Thymus (tissue), 11 donors: ENCODE measurements around the gene AFF1. TPM values are rescaled to one million over a fixed set of nuclear protein-coding genes. Genes with fewer than 3 reads are reported as not detected.
"Not testable (repeated sequence)": the region's sequence is repeated elsewhere in the genome, so short reads cannot be mapped to it uniquely, and the experiment has no call there.

Experiments
- DNase-seq, 9 donors: peaks; one replicate each; pipeline ENCODE4 v3.0.0-alpha.2; 2013; ENCODE audit warnings: low spot score in 9 of 9, low read depth in 6 of 9, missing footprints in 1 of 9
- H3K27ac ChIP-seq, 2 donors: one replicate each; pipeline ENCODE4 v1.5.1; 2013; ENCODE audit warnings: control low read depth in 1 of 2, low read depth in 1 of 2, low read length in 1 of 2, mild to moderate bottlenecking in 1 of 2, moderate library complexity in 1 of 2
- H3K27me3 ChIP-seq, 2 donors: one replicate each; pipeline ENCODE4 v1.5.1; 2013; ENCODE audit warnings: low read length in 1 of 2; ENCODE audit not compliant: control insufficient read depth in 2 of 2, insufficient read depth in 1 of 2
- H3K36me3 ChIP-seq, 2 donors: one replicate each; pipeline ENCODE4 v1.5.1; 2013; ENCODE audit warnings: low read length in 1 of 2, mild to moderate bottlenecking in 1 of 2, moderate library complexity in 1 of 2; ENCODE audit not compliant: control insufficient read depth in 2 of 2, insufficient read depth in 2 of 2
- H3K4me1 ChIP-seq, 2 donors: one replicate each; pipeline ENCODE4 v1.5.1; 2013; ENCODE audit warnings: low read length in 2 of 2; ENCODE audit not compliant: control insufficient read depth in 2 of 2, insufficient read depth in 2 of 2
- H3K4me3 ChIP-seq, 2 donors: one replicate each; pipeline ENCODE4 v1.5.1; 2013; ENCODE audit warnings: low read length in 2 of 2, control low read depth in 1 of 2, mild to moderate bottlenecking in 1 of 2
- H3K9me3 ChIP-seq, 2 donors: one replicate each; pipeline ENCODE4 v1.5.1; 2013; ENCODE audit warnings: low read length in 1 of 2, mild to moderate bottlenecking in 1 of 2; ENCODE audit not compliant: control insufficient read depth in 2 of 2, insufficient read depth in 1 of 2
- WGBS: extraction: QIAGEN DNeasy Blood & Tissue Kit; methylation state at CpG from one replicate; pipeline ENCODE4 v1.1.7; 2013; 5-methylcytosine and 5-hydroxymethylcytosine counted together
- polyA plus RNA-seq: library from polyadenylated mRNA; stranded (reverse); fragments of 200-250 nt; gene quantifications from one replicate; pipeline ENCODE4 v1.2.3, GENCODE V29; 2013
- total RNA-seq: library from RNA; stranded (reverse); fragments of 120-200 nt; gene quantifications from one replicate; pipeline ENCODE4 v1.2.4, GENCODE V29; 2013
- donor health status: healthy.

The AFF1 gene
- total and polyA plus RNA-seq, 2 donors: 12.3 to 13.3 TPM

DNA sequence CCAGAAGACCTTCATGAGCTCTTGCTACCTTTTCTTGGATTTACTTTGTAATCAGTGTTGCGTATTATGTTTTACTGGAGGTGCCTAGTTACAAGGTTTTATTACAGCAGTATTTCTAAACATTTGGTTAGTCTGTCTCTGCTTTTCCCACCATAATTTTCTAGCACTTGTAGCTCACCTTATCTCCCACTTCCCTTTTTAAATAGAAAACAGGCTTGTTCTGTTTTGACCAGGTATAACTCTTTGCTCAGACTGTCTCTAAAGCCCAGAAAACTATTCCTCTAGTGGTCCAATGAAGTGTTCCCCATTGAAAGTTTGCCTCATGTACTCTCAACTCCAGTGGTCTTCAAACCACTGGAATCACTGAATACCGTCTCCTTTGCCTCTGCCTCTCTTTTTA is 43.9 kb downstream of the AFF1 start:
- H3K4me3 ChIP-seq: no peak overlapping the region
- H3K27me3 ChIP-seq: no peaks in the 10 kb centered on the region
- H3K36me3 ChIP-seq: peaks cover 0 to 4% of the 10 kb centered on the region in 2 donors
- H3K4me1 ChIP-seq: peaks cover 5 to 39% of the 10 kb centered on the region in 2 donors
- peaks cover 0 to 4% of the 10 kb centered on the region in 2 donors for H3K9me3 ChIP-seq
- DNase-seq: no peak
- H3K27ac ChIP-seq: no peak overlapping the region
- 51% methylated on average over 2 of the region's 2 CpGs for WGBS

DNA sequence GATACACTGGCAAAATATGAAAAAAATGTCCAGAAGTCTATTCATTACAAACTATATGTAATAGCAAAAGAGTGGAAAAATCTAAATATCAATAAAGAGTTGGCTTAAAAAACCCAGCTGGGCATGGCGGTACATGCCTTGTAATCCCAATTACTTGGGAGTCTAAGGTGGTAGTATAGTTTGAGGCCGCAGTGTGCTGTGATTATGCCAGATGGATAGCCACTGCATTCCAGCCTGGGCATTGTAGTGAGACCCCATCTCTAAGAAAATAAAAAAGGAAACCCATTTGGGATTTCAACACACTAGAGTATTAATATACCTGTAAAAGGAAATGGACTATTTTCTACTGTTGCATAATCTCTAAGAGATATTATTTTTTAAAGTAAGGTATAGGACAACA is 45.4 kb downstream of the AFF1 start:
- Histone ChIP-seq H3K4me1 (peaks cover 5 to 28% of the 10 kb centered on the region in 2 donors), H3K36me3 (peaks cover 0 to 4% of the 10 kb centered on the region in 2 donors), H3K4me3 (no peak overlapping the region), H3K9me3 (peaks cover 0 to 4% of the 10 kb centered on the region in 2 donors), H3K27ac (no peak overlapping the region), H3K27me3 (no peaks in the 10 kb centered on the region)
- no peak for DNase-seq
- 97% methylated on average over 2 of the region's 2 CpGs for WGBS

DNA sequence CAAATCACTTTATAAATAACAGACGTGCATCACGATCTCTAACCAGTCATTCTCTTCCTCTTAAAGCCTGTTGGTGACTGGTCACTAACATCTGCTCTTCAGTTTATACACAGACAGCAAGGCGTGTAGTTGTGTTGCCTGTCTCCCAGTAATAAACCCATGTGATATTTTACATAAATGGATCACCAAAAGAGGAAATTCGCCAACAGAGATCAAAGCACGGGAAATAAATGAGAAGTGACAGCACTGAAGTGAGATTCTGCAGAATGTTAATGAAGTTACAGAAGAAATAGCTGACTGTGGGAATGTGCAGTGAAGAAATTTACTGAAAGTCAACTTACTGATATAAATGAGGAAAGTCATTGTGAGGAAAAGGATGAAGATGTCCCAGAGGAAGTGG is 47.0 kb downstream of the AFF1 start:
- H3K4me3 ChIP-seq: no peak overlapping the region
- peak in 1 of 9 donors; percentile 59 for DNase-seq
- peaks cover 0 to 4% of the 10 kb centered on the region in 2 donors for H3K36me3 ChIP-seq
- WGBS: 13% methylated on average over 5 of the region's 5 CpGs
- peak overlapping the region in 1 of 2 donors; percentile 26 for H3K27ac ChIP-seq
- no peaks in the 10 kb centered on the region for H3K27me3 ChIP-seq
- H3K4me1 ChIP-seq: peaks cover 5 to 23% of the 10 kb centered on the region in 2 donors
- peaks cover 0 to 4% of the 10 kb centered on the region in 2 donors for H3K9me3 ChIP-seq

DNA sequence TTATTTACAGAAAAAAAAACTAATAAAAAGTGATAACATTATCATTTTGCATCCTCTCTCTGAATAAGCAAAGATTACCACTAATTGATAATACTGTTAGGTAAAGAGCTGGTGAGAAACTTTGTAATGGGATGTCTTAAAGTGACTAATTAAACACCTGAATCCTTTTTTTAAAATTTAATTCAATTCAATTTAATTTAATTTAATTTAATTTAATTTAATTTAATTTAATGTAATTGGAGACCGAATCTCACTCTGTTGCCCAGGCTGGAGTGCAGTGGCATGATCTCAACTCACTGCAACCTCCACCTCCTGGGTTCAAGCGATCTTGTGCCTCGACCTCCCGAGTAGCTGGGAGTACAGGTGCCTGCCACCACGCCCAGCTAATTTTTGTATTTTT is 51.0 kb downstream of the AFF1 start:
- H3K9me3 ChIP-seq, H3K27me3 ChIP-seq, H3K4me3 ChIP-seq, DNase-seq, H3K27ac ChIP-seq, H3K36me3 ChIP-seq: not testable (repeated sequence)
- peaks cover 5 to 16% of the 10 kb centered on the region in 2 donors for H3K4me1 ChIP-seq
- 98% methylated on average over 5 of the region's 5 CpGs for WGBS

DNA sequence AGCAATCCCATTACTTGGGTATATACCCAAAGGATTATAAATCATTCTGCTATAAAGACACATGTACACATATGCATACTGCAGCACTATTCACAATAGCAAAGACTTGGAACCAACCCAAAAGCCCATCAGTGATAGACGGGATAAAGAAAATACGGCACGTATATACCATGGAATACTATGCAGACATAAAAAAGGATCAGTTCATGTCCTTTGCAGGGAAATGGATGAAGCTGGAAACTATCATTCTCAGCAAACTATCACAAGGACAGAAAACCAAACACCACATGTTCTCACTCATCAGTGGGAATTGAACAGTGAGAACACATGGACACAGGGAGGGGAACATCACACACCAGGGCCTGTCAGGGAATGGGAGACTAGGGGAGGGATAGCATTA is 54.8 kb downstream of the AFF1 start:
- H3K36me3 ChIP-seq, H3K27ac ChIP-seq, H3K4me1 ChIP-seq, H3K9me3 ChIP-seq, H3K4me3 ChIP-seq, DNase-seq, H3K27me3 ChIP-seq: not testable (repeated sequence)
- WGBS: 98% methylated on average over 3 of the region's 3 CpGs

DNA sequence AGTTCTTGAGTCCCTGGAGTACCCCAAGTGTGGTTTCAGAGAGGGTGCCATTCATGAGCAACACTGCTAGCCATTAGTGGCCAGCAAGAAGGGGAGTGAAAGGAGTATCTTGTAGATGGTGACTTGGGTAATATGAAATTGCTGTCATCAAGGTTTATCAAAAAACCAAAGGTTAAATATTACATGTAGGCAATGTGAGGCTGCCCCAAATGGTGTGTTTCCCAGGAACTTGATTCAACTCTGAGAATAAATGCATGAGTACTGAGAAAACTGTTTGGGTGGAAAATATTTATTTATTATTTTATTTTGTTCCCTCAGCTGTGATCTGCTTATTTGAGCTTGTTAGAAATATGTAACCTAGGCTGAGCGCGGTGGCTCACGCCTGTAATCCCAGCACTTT is 55.7 kb downstream of the AFF1 start:
- no peak overlapping the region for H3K4me3 ChIP-seq
- no peaks in the 10 kb centered on the region for H3K36me3 ChIP-seq
- peaks cover 5 to 13% of the 10 kb centered on the region in 2 donors for H3K4me1 ChIP-seq
- no peak overlapping the region for H3K27ac ChIP-seq
- no peaks in the 10 kb centered on the region for H3K27me3 ChIP-seq
- DNase-seq: no peak
- over 99% methylated on average over 3 of the region's 3 CpGs for WGBS
- H3K9me3 ChIP-seq: no peaks in the 10 kb centered on the region

DNA sequence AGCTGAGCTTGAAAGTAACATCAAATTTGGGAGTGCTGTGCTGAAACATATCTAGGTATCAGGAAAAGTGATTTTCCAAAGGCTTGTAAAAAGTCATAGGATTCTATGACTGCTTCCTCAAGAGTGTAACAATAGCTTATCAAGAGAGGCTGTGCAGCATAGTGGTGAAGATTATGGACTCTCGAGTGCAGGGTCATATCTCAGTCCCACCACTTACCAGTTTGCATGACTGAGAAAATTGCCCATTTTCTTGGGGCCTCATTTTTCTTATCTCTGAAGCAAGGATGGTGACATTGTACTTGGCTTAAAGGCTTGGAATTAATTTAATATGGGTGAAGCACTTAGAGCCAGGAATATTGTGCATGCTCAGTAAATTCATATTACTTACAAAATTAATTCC is 57.2 kb downstream of the AFF1 start:
- Histone ChIP-seq H3K27ac (no peak overlapping the region), H3K36me3 (no peaks in the 10 kb centered on the region), H3K9me3 (no peaks in the 10 kb centered on the region), H3K4me1 (peaks cover 5 to 13% of the 10 kb centered on the region in 2 donors), H3K27me3 (no peaks in the 10 kb centered on the region), H3K4me3 (no peak overlapping the region)
- no peak for DNase-seq
- 93% methylated on average over 1 of the region's 1 CpG for WGBS

DNA sequence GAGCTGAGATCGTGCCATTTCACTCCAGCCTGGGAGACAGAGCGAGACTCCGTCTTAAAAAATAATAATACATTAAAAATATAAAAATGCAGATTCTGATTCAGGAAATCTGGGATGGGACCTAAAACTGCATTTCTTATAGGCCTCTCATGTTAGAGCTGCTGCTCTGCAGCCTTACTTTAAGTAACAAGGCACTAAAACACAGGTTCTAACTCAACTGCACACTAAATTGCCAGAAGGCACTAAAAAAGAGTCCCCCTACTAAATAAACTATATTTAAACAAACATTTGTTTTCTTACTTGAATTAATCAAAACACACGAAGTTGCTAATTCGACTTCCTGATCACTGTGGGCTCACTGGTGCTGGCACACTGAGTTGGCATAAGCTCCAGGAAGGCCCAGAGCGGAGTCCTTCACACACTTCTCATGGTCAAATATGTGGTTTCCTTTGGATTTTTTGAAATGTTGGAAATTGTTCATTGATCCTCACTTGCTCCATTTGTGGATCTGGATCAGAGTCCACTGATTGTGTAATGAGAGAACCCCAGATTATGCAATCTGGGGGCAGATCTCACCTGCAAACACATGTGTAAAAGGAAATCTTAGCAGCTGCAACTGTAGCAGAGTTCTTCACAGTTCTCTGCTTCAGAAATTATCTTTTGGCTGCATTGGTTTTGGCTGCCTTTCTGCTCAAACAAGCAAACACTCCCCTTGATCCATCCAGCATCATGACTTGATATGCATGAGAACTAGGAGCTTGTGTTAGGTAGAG is 59.3 kb downstream of the AFF1 start:
- DNase-seq: no peak
- H3K9me3 ChIP-seq: no peaks in the 10 kb centered on the region
- 89% methylated on average over 6 of the region's 6 CpGs for WGBS
- peak overlapping the region in 1 of 2 donors; percentile 45 for H3K27ac ChIP-seq
- H3K4me3 ChIP-seq: no peak overlapping the region
- peaks cover 10 to 17% of the 10 kb centered on the region in 2 donors for H3K4me1 ChIP-seq
- H3K27me3 ChIP-seq: no peaks in the 10 kb centered on the region
- no peaks in the 10 kb centered on the region for H3K36me3 ChIP-seq

DNA sequence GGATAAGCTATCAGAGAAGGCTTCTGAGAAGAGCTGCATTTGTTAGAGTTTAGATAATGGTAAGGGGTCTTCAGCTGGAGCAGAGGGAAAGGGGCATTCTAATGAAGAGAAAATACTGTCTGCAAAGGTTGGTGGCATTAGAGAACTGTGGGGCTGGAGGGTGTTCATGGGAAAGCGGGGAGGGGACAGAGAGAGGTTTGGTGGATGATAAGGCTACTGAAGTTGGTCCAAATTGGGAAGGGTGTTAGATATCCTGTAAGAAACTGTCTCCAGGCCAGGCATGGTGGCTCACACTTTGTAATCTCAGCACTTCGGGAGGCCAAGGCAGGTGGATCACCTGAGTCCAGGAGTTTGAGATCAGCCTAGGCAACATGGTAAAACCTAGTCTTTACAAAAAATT is 59.9 kb downstream of the AFF1 start:
- no peaks in the 10 kb centered on the region for H3K27me3 ChIP-seq
- DNase-seq: no peak
- H3K4me3 ChIP-seq: no peak overlapping the region
- H3K4me1 ChIP-seq: peaks cover 10 to 21% of the 10 kb centered on the region in 2 donors
- H3K9me3 ChIP-seq: no peaks in the 10 kb centered on the region
- H3K27ac ChIP-seq: peak overlapping the region in 1 of 2 donors; percentile 45
- H3K36me3 ChIP-seq: no peaks in the 10 kb centered on the region
- 97% methylated on average over 2 of the region's 2 CpGs for WGBS
